DOHH2 (cell line): ENCODE results near the gene MAB21L3.

Source experiments
- H3F3A ChIP-seq: fragments of 200-600 bp; sonication (generic), shearing (Covaris generic); 2 replicates; pipeline ENCODE4 v1.6.0; 2016; ENCODE audit warnings: antibody characterized with exemption, mild to moderate bottlenecking; ENCODE audit not compliant: control insufficient read depth, insufficient read depth
- H3K27ac ChIP-seq: fragments of 200-600 bp; sonication (generic); 2 replicates; pipeline ENCODE4 v1.5.1; 2014; ENCODE audit warnings: low read depth, mild to moderate bottlenecking, low read length, moderate library complexity
- H3K27me3 ChIP-seq: fragments of 200-600 bp; sonication (generic); 2 replicates; pipeline ENCODE4 v1.6.1; 2014; ENCODE audit warnings: mild to moderate bottlenecking, low read length, mixed read lengths; ENCODE audit not compliant: control insufficient read depth
- H3K36me3 ChIP-seq: fragments of 200-600 bp; sonication (generic); 2 replicates; pipeline ENCODE4 v1.6.1; 2014; ENCODE audit warnings: mild to moderate bottlenecking, low read length, moderate library complexity, mixed read lengths; ENCODE audit not compliant: control insufficient read depth
- H3K4me1 ChIP-seq: fragments of 200-600 bp; sonication (generic); 2 replicates; pipeline ENCODE4 v1.6.1; 2014; ENCODE audit warnings: mild to moderate bottlenecking, low read length, mixed read lengths; ENCODE audit not compliant: control insufficient read depth
- H3K4me2 ChIP-seq: fragments of 200-600 bp; sonication (generic); 2 replicates; pipeline ENCODE4 v1.6.0; 2014; ENCODE audit warnings: mild to moderate bottlenecking, low read length, moderate library complexity
- H3K4me3 ChIP-seq: fragments of 200-600 bp; sonication (generic); 2 replicates; pipeline ENCODE4 v1.5.1; 2014; ENCODE audit warnings: mild to moderate bottlenecking, low read length, mixed read lengths
- H3K79me2 ChIP-seq: fragments of 200-600 bp; sonication (generic); 2 replicates; pipeline ENCODE4 v1.6.1; 2014; ENCODE audit warnings: mild to moderate bottlenecking, low read length, mixed read lengths; ENCODE audit not compliant: control insufficient read depth
- H3K9me2 ChIP-seq: fragments of 200-600 bp; sonication (generic); replicated peaks from 2 replicates; pipeline ENCODE4 v1.6.1; 2014; ENCODE audit warnings: mild to moderate bottlenecking, low read length, mixed read lengths; ENCODE audit not compliant: control insufficient read depth
- H3K9me3 ChIP-seq: fragments of 200-600 bp; sonication (generic); 2 replicates; pipeline ENCODE4 v1.6.1; 2014; ENCODE audit warnings: antibody characterized with exemption, low read length, mixed read lengths; ENCODE audit not compliant: control insufficient read depth, insufficient read depth
- H4K20me1 ChIP-seq: fragments of 200-600 bp; sonication (generic); 2 replicates; pipeline ENCODE4 v1.6.0; 2014; ENCODE audit warnings: low read depth, mild to moderate bottlenecking, antibody characterized with exemption, low read length, moderate library complexity; ENCODE audit not compliant: control insufficient read depth, insufficient read depth
- CTCF ChIP-seq: fragments of 200-600 bp; sonication (generic); IDR thresholded peaks from one replicate; pipeline ENCODE4 v1.5.1; 2014; ENCODE audit warnings: antibody characterized with exemption, mild to moderate bottlenecking, low read depth, low read length; ENCODE audit not compliant: poor library complexity, severe bottlenecking
- EZH2phosphoT487 ChIP-seq: fragments of 200-600 bp; sonication (generic); IDR thresholded peaks from 2 replicates; pipeline ENCODE4 v1.6.1; 2017; ENCODE audit warnings: borderline replicate concordance, mild to moderate bottlenecking, antibody characterized with exemption, low read length, moderate library complexity, mixed read lengths

MAB21L3 gene

GRCh38 chr1:116179964-116180363, 68.8 kb downstream of the MAB21L3 start:
- H3K27me3 ChIP-seq, result no peaks in the 10 kb centered on the region

GRCh38 chr1:116182019-116182714, 71.0 kb downstream of the MAB21L3 start:
- Histone ChIP-seq H3K9me3 (no peaks in the 10 kb centered on the region), H3F3A (no peaks in the 10 kb centered on the region), H3K27me3 (no peaks in the 10 kb centered on the region), H3K79me2 (no peaks in the 10 kb centered on the region), H3K36me3 (no peaks in the 10 kb centered on the region), H3K4me2 (no peak overlapping the region), H4K20me1 (no peaks in the 10 kb centered on the region), H3K9me2 (no peaks in the 10 kb centered on the region), H3K4me3 (no peak overlapping the region), H3K4me1 (no peaks in the 10 kb centered on the region), H3K27ac (no peak overlapping the region)
- TF ChIP-seq EZH2phosphoT487 (no peak), CTCF (no peak)

More at GRCh38 chr1:116179964-116180363, 68.8 kb downstream of the MAB21L3 start:
- Histone ChIP-seq H3K79me2 (no peaks in the 10 kb centered on the region), H3F3A (no peaks in the 10 kb centered on the region), H3K4me1 (no peaks in the 10 kb centered on the region), H3K36me3 (no peaks in the 10 kb centered on the region), H3K9me3 (no peaks in the 10 kb centered on the region), H4K20me1 (no peaks in the 10 kb centered on the region), H3K4me3 (no peak overlapping the region), H3K27ac (no peak overlapping the region), H3K4me2 (no peak overlapping the region), H3K9me2 (no peaks in the 10 kb centered on the region)
- TF ChIP-seq EZH2phosphoT487 (no peak), CTCF (no peak)
